ENCODE results near the gene MCC.

- TF ChIP-seq POLR2A (IDR thresholded peaks at IDR 0.05) (no peak), CTCF (IDR thresholded peaks at IDR 0.05) (no peak)
These were observed 369.5 kb downstream of the MCC start for GRCh38 chr5:113118765-113119164.

Measured in breast epithelium (tissue), 3 donors.